Keratinocyte (primary cell): ENCODE results near the gene UBE2K. TPM values are rescaled to one million over a fixed set of nuclear protein-coding genes. Genes with fewer than 3 reads are reported as not detected.

Experiments
- DNase-seq: peaks from one replicate; pipeline ENCODE4 v3.0.0-alpha.2; 2011; ENCODE audit warnings: low read depth, missing footprints, low spot score
- FAIRE-seq: peaks from 2 replicates; lab custom pipeline; 2011; peaks lifted over from hg19 to GRCh38; lab: Jason Lieb, UNC
- H2AFZ ChIP-seq: 2 replicates; pipeline ENCODE4 v1.6.0; 2012; ENCODE audit warnings: low read length, control low read depth, inconsistent platforms; ENCODE audit not compliant: control insufficient read depth
- H3K27ac ChIP-seq: 2 replicates; pipeline ENCODE4 v1.5.1; 2011; ENCODE audit warnings: low read length; ENCODE audit not compliant: control insufficient read depth, insufficient read depth
- H3K27me3 ChIP-seq: 3 replicates; pipeline ENCODE4 v1.6.0; 2011; ENCODE audit warnings: low read length; ENCODE audit not compliant: control insufficient read depth, insufficient read depth; ENCODE audit errors: extremely low read depth
- H3K36me3 ChIP-seq, 2 experiments: 2 replicates in 1 of 2; 3 replicates in 1 of 2; pipeline ENCODE4 v1.5.1; 2011; ENCODE audit warnings: low read length in 2 of 2, mild to moderate bottlenecking in 1 of 2; ENCODE audit not compliant: control insufficient read depth in 2 of 2, insufficient read depth in 2 of 2; ENCODE audit errors: extremely low read depth in 1 of 2
- H3K4me1 ChIP-seq: 3 replicates; pipeline ENCODE4 v1.5.1; 2011; ENCODE audit warnings: low read length; ENCODE audit not compliant: control insufficient read depth, insufficient read depth; ENCODE audit errors: extremely low read depth
- H3K4me2 ChIP-seq: 3 replicates; pipeline ENCODE4 v1.6.0; 2011; ENCODE audit warnings: low read depth, low read length; ENCODE audit not compliant: control insufficient read depth, insufficient read depth; ENCODE audit errors: extremely low read depth
- H3K4me3 ChIP-seq, 3 experiments: fragments of 200-600 bp in 1 of 3; sonication (generic) in 1 of 3; 2 replicates in 2 of 3; 3 replicates in 1 of 3; pipeline ENCODE4 v1.5.1; 2011 to 2016; ENCODE audit warnings: low read length in 3 of 3, mild to moderate bottlenecking in 3 of 3, control low read depth in 2 of 3, inconsistent platforms in 1 of 3, low read depth in 1 of 3, mixed read lengths in 1 of 3, mixed run types in 1 of 3, moderate library complexity in 1 of 3; ENCODE audit not compliant: control insufficient read depth in 2 of 3, insufficient read depth in 2 of 3; ENCODE audit errors: extremely low read depth in 1 of 3
- H3K79me2 ChIP-seq: 2 replicates; pipeline ENCODE4 v1.6.0; 2012; ENCODE audit warnings: low read length; ENCODE audit not compliant: control insufficient read depth, insufficient read depth
- H3K9ac ChIP-seq: 3 replicates; pipeline ENCODE4 v1.6.0; 2011; ENCODE audit warnings: low read length; ENCODE audit not compliant: control insufficient read depth, insufficient read depth; ENCODE audit errors: extremely low read depth
- H3K9me1 ChIP-seq: 3 replicates; pipeline ENCODE4 v1.6.0; 2011; ENCODE audit warnings: low read length; ENCODE audit not compliant: control insufficient read depth, insufficient read depth; ENCODE audit errors: extremely low read depth
- H3K9me3 ChIP-seq: 2 replicates; pipeline ENCODE4 v1.5.1; 2012; ENCODE audit warnings: low read depth, low read length; ENCODE audit not compliant: control insufficient read depth
- H4K20me1 ChIP-seq: 3 replicates; pipeline ENCODE4 v1.6.0; 2011; ENCODE audit warnings: low read length; ENCODE audit not compliant: control insufficient read depth, insufficient read depth; ENCODE audit errors: extremely low read depth
- EZH2 ChIP-seq: IDR thresholded peaks from one replicate; pipeline ENCODE4 v1.6.1; 2012; ENCODE audit warnings: inconsistent platforms, mild to moderate bottlenecking, low read length, moderate library complexity
- dilution Hi-C: fragments of 300-500 bp; cut with MboI; formaldehyde crosslinking; loops from one replicate; pipeline ENCODE4 v1.7.0; 2020; ENCODE audit warnings: low sequenced_read_pairs; ENCODE audit not compliant: extremely low pct_ligation_motif_present
- polyA plus RNA-seq, 5 experiments: library from polyadenylated mRNA; depleted of rRNA in 3 of 5; stranded (reverse) in 3 of 5; stranded (forward) in 1 of 5; unstranded in 1 of 5; fragments of >200 nt; gene quantifications; 1 replicate in 1 of 5; 2 replicates in 3 of 5; 3 replicates in 1 of 5; pipeline versions ENCODE4 v1.2.1 to v1.2.3, GENCODE V29; 2011 to 2012; ENCODE audit warnings: missing spikeins in 2 of 5, low read depth in 1 of 5, low replicate concordance in 1 of 5
- TF ChIP-seq, protein P1 (sequence below), 3 experiments: IDR thresholded peaks in 1 of 3; conservative IDR thresholded peaks in 1 of 3; optimal IDR thresholded peaks in 1 of 3; 2 replicates in 2 of 3; 3 replicates in 1 of 3; pipeline versions ENCODE3 to v1.5.1; 2011; ENCODE audit warnings: low read length in 3 of 3, mild to moderate bottlenecking in 3 of 3, moderate library complexity in 2 of 3, control low read depth in 1 of 3, inconsistent platforms in 1 of 3; ENCODE audit not compliant: insufficient read depth in 2 of 3; ENCODE audit errors: extremely low read depth in 1 of 3

Gene UBE2K
- polyA plus RNA-seq, 1 donor (not counting 4 experiments of a cell fraction or from before 2014, with no cell fraction given) = 163 TPM

DNA sequence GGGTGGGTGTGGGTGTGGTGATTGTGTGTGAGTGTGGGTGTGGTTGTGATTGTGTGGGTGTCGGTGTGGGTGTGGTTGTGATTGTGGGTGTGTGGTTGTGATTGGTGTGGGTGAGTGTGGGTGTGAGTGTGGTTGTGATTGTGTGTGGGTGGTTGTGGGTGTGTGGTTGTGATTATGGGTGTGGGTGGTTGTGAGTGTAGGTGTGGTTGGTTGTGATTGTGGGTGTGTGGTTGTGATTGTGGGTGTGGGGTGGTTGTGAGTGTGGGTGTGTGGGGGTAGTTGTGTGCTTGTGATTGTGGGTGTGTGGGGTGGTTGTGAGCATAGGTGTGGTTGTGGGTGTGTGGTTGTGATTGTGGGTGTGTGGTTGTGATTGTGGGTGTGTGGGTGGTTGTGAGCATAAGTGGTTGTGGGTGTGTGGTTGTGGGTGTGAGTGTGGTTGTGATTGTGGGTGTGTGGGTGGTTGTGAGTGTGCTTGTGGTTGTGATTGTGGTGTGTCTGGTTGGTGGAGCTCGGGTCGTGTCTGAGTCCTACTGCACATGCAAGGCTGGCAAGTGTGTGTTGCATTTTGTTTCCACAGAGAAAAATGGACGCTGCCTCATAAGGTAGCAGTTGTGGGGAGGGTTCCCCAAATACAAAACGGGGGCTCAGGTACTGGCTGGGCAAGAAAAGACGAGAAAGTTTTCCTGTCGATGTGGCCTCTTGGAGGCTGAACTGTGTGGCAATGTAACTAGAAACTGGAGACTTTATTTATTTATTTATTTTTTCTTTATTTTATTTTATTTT is 116.7 kb downstream of the UBE2K start:
- no peaks in the 10 kb centered on the region for H3K27me3 ChIP-seq
- dilution Hi-C loops = no loop called here
- H3K4me3 ChIP-seq = no peak overlapping the region
- no peak overlapping the region for H3K9ac ChIP-seq
- no peaks in the 10 kb centered on the region for H3K9me1 ChIP-seq
- H3K79me2 ChIP-seq = no peaks in the 10 kb centered on the region
- H4K20me1 ChIP-seq = no peaks in the 10 kb centered on the region
- H3K36me3 ChIP-seq = no peaks in the 10 kb centered on the region
- DNase-seq (no peak), FAIRE-seq (no peak)
- H3K4me1 ChIP-seq = no peaks in the 10 kb centered on the region
- H2AFZ ChIP-seq = no peak overlapping the region
- no peak for TF ChIP-seq EZH2
- TF ChIP-seq, protein P1, sequence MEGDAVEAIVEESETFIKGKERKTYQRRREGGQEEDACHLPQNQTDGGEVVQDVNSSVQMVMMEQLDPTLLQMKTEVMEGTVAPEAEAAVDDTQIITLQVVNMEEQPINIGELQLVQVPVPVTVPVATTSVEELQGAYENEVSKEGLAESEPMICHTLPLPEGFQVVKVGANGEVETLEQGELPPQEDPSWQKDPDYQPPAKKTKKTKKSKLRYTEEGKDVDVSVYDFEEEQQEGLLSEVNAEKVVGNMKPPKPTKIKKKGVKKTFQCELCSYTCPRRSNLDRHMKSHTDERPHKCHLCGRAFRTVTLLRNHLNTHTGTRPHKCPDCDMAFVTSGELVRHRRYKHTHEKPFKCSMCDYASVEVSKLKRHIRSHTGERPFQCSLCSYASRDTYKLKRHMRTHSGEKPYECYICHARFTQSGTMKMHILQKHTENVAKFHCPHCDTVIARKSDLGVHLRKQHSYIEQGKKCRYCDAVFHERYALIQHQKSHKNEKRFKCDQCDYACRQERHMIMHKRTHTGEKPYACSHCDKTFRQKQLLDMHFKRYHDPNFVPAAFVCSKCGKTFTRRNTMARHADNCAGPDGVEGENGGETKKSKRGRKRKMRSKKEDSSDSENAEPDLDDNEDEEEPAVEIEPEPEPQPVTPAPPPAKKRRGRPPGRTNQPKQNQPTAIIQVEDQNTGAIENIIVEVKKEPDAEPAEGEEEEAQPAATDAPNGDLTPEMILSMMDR (optimal IDR thresholded peaks at IDR 0.05 in 1 of 3, IDR thresholded peaks at IDR 0.05 in 1 of 3, conservative IDR thresholded peaks at IDR 0.05 in 1 of 3; ENCODE audit: extremely low read depth in 1 of 3, insufficient read depth in 2 of 3, low read length in 3 of 3) = no peak
- H3K9me3 ChIP-seq = no peaks in the 10 kb centered on the region
- H3K27ac ChIP-seq = no peak overlapping the region
- no peak overlapping the region for H3K4me2 ChIP-seq

DNA sequence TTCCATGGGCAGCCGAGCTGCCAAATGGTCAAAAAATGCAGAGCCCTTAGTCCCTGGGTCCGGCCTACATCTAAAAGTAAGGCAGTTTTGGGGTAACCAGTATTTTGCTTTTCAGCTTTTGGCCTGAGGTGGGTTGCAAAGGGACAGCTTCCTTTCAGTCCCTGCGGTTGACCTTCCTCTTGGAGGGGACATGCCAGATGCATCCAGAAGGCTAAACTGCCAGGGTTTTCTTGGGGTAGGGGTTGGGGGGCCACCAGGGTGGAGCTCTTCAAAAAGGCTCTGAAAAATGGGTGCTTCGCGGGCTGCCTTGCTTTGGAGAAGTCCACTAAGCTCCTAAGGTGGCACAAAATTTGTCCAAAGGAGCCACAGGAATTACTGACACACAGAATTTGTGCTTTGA is 120.7 kb downstream of the UBE2K start:
- Histone ChIP-seq H4K20me1 (peaks cover 2% of the 10 kb centered on the region), H3K27ac (no peak overlapping the region), H3K4me1 (no peaks in the 10 kb centered on the region), H3K9me1 (no peaks in the 10 kb centered on the region), H3K9ac (no peak overlapping the region), H3K9me3 (no peaks in the 10 kb centered on the region), H3K27me3 (no peaks in the 10 kb centered on the region), H3K4me2 (no peak overlapping the region), H3K36me3 (peaks cover under 1 to 4% of the 10 kb centered on the region in 2 experiments), H3K4me3 (no peak overlapping the region), H2AFZ (no peak overlapping the region), H3K79me2 (no peaks in the 10 kb centered on the region)
- TF ChIP-seq EZH2 = no peak
- TF ChIP-seq, protein P1 (optimal IDR thresholded peaks at IDR 0.05 in 1 of 3, IDR thresholded peaks at IDR 0.05 in 1 of 3, conservative IDR thresholded peaks at IDR 0.05 in 1 of 3; ENCODE audit: extremely low read depth in 1 of 3, insufficient read depth in 2 of 3, low read length in 3 of 3) = no peak
- DNase-seq (no peak), FAIRE-seq (no peak)
- dilution Hi-C loops = no loop called here
